Measurements from ENCODE around the gene GMDS.

DNA sequence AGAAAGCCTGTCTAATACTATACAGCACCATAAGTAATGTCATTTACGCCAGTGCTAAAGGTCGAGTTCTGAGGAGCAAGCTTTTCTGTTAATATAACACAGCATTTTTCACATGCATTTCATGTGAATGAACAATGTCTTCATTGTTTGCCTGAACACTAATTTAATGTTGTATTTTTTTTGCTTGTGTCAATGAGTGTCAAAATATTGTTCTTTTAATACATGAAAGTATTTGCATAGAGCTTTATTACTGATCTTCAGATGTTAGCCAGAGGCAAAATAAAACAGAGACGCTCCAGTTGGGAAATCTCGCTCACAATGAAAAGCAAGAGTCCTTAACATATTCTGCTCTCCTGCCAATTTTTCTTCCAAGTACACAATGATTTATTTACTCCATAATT is 483.9 kb downstream of the GMDS start:
- TF ChIP-seq, protein P1, sequence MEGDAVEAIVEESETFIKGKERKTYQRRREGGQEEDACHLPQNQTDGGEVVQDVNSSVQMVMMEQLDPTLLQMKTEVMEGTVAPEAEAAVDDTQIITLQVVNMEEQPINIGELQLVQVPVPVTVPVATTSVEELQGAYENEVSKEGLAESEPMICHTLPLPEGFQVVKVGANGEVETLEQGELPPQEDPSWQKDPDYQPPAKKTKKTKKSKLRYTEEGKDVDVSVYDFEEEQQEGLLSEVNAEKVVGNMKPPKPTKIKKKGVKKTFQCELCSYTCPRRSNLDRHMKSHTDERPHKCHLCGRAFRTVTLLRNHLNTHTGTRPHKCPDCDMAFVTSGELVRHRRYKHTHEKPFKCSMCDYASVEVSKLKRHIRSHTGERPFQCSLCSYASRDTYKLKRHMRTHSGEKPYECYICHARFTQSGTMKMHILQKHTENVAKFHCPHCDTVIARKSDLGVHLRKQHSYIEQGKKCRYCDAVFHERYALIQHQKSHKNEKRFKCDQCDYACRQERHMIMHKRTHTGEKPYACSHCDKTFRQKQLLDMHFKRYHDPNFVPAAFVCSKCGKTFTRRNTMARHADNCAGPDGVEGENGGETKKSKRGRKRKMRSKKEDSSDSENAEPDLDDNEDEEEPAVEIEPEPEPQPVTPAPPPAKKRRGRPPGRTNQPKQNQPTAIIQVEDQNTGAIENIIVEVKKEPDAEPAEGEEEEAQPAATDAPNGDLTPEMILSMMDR (IDR thresholded peaks at IDR 0.05), result no peak
- TF ChIP-seq POLR2A (IDR thresholded peaks at IDR 0.05), result no peak
